Ovary (tissue), 3 donors: Measurements from ENCODE around the gene ZBTB24.

Experiments
- EP300 ChIP-seq: sonication (generic); formaldehyde crosslinking; IDR thresholded peaks from one replicate; pipeline ENCODE4 v1.6.1; 2017; ENCODE audit warnings: antibody characterized with exemption
- TF ChIP-seq, protein P1 (sequence below), 3 donors: fragments of 450-650 bp in 2 of 3; fragments of 200-600 bp in 1 of 3; IDR thresholded peaks; one replicate each; pipeline versions ENCODE4 v1.5.1 to v1.8.0; 2016 to 2022; ENCODE audit warnings: antibody characterized with exemption in 3 of 3, mild to moderate bottlenecking in 1 of 3
- donor health status: DM: no; HTN: no; CAD: no.

DNA sequence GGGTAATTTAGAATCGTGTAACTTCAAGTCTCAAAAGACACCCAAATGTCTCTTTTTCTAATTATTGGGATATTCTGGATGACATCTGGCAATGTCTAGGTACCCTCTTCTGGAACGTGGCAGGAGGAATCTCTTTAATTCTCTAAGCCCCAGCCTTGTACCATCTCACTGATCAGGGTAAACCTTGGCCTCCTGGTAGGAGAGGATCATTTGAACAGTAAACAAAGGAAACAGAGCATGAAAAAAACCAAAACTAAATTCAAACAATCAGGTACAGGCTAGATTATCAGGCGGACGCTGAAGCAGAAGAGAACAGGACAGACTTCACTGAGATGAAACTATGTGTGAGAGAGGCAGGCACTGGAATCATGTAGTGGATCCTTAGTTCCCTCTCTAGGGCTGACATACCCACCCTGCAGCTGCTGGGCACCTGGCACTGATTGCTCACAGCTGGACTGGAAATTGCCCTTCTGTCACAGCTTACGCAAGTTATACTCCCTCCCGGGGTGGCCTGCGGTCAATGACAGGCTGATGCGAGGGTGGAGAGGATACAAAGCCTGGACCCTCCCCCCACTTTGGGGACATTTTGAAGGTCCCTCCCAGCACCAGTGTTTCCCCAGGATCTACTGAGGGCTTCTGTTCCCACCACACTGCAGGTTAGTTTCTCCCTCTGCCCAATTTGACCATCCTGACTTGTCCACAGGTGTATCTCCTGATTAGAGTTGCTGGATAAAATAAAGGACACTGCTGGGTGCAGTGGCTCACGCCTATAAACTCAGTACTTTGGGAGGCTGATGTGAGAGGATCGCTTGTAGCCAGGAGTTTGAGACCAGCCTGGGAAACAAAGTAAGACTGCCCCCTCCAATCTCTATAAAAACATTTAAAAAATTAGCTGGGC is 20.6 kb upstream of the ZBTB24 start:
- no peak for TF ChIP-seq EP300
- TF ChIP-seq, protein P1, sequence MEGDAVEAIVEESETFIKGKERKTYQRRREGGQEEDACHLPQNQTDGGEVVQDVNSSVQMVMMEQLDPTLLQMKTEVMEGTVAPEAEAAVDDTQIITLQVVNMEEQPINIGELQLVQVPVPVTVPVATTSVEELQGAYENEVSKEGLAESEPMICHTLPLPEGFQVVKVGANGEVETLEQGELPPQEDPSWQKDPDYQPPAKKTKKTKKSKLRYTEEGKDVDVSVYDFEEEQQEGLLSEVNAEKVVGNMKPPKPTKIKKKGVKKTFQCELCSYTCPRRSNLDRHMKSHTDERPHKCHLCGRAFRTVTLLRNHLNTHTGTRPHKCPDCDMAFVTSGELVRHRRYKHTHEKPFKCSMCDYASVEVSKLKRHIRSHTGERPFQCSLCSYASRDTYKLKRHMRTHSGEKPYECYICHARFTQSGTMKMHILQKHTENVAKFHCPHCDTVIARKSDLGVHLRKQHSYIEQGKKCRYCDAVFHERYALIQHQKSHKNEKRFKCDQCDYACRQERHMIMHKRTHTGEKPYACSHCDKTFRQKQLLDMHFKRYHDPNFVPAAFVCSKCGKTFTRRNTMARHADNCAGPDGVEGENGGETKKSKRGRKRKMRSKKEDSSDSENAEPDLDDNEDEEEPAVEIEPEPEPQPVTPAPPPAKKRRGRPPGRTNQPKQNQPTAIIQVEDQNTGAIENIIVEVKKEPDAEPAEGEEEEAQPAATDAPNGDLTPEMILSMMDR (IDR thresholded peaks at IDR 0.05), result no peak
